Endodermal cell (in vitro differentiated cells): ENCODE results near the gene RFTN1. TPM values are rescaled to one million over a fixed set of nuclear protein-coding genes. Genes with fewer than 3 reads are reported as not detected.
A peak's percentile ranks its signal among the peaks of the same experiment; 100 is the strongest.

ENCODE experiments used
- DNase-seq: peaks from one replicate; pipeline ENCODE4 v3.0.0-alpha.2; 2017
- H3K27ac ChIP-seq: 2 replicates; pipeline ENCODE4 v1.5.1; 2013; ENCODE audit warnings: mild to moderate bottlenecking, low read depth, low read length, moderate library complexity
- H3K27me3 ChIP-seq: 2 replicates; pipeline ENCODE4 v1.6.1; 2013; ENCODE audit warnings: mild to moderate bottlenecking, low read length, moderate library complexity; ENCODE audit not compliant: insufficient read depth, control insufficient read depth, poor library complexity, severe bottlenecking
- H3K36me3 ChIP-seq: 2 replicates; pipeline ENCODE4 v1.7.0; 2013; ENCODE audit warnings: mild to moderate bottlenecking, low read length, moderate library complexity; ENCODE audit not compliant: control insufficient read depth, insufficient read depth
- H3K4me1 ChIP-seq: one replicate; pipeline ENCODE4 v1.7.0; 2013; ENCODE audit warnings: low read length; ENCODE audit not compliant: control insufficient read depth, insufficient read depth
- H3K4me3 ChIP-seq: 2 replicates; pipeline ENCODE4 v1.5.1; 2013; ENCODE audit warnings: mild to moderate bottlenecking, low read length, moderate library complexity
- H3K9ac ChIP-seq: 2 replicates; pipeline ENCODE4 v1.6.1; 2013; ENCODE audit warnings: mild to moderate bottlenecking, low read length, moderate library complexity; ENCODE audit not compliant: poor library complexity, severe bottlenecking; ENCODE audit errors: extremely low read depth
- H3K9me3 ChIP-seq: 2 replicates; pipeline ENCODE4 v1.6.1; 2013; ENCODE audit warnings: mild to moderate bottlenecking, low read length, moderate library complexity; ENCODE audit not compliant: control insufficient read depth
- H3K27ac Mint-ChIP-seq: 2 replicates; pipeline ENCODE4 v1.8.0; 2020; ENCODE audit warnings: mixed read lengths
- H3K27me3 Mint-ChIP-seq: 2 replicates; pipeline ENCODE4 v1.8.0; 2021; ENCODE audit warnings: mild to moderate bottlenecking, mixed read lengths; ENCODE audit not compliant: insufficient read depth
- H3K36me3 Mint-ChIP-seq: 2 replicates; pipeline ENCODE4 v1.8.0; 2020; ENCODE audit warnings: low read depth, mixed read lengths
- H3K4me1 Mint-ChIP-seq: 2 replicates; pipeline ENCODE4 v1.8.0; 2020; ENCODE audit warnings: mixed read lengths
- H3K4me3 Mint-ChIP-seq: 2 replicates; pipeline ENCODE4 v1.8.0; 2020; ENCODE audit warnings: mild to moderate bottlenecking, moderate library complexity, mixed read lengths
- H3K9me3 Mint-ChIP-seq: 2 replicates; pipeline ENCODE4 v1.8.0; 2020; ENCODE audit warnings: mild to moderate bottlenecking, mixed read lengths
- WGBS, 2 experiments: methylation state at CpG; one replicate each; pipeline versions ENCODE4 v1.1.5 to v1.1.7; 2013; ENCODE audit warnings: missing lambda C conversion rate in 2 of 2, mixed read lengths in 1 of 2; ENCODE audit not compliant: insufficient coverage in 1 of 2, insufficient read length in 1 of 2; 5-methylcytosine and 5-hydroxymethylcytosine counted together
- total RNA-seq, 2 donors: library from RNA; stranded (reverse); fragmentation: NEBNext Ultra II Directional in 1 of 2; extraction: Animal tissue kit (Norgen Biotek cat#: 25700) in 1 of 2; gene quantifications; 2 replicates in 1 of 2; 3 replicates in 1 of 2; pipeline ENCODE4 v1.2.1, GENCODE V29; 2021
- TF ChIP-seq, protein P1 (sequence below): fragments of 200-600 bp; sonication (generic); conservative IDR thresholded peaks from 2 replicates; pipeline ENCODE4 v1.5.0; 2021; ENCODE audit warnings: antibody characterized with exemption, mild to moderate bottlenecking

RFTN1 gene
- total RNA-seq, 2 donors from 2014 or later: 0.80 to 1.1 TPM

GRCh38 chr3:16372362-16373292 is 140.9 kb downstream of the RFTN1 start:
- no peaks in the 10 kb centered on the region for H3K36me3 Mint-ChIP-seq
- 91 to 93% methylated on average over 10 to 12 of the region's 12 CpGs for WGBS, 2 experiments
- H3K27me3 Mint-ChIP-seq: peaks cover 7% of the 10 kb centered on the region
- H3K4me1 Mint-ChIP-seq: peaks cover 26% of the 10 kb centered on the region
- H3K27ac Mint-ChIP-seq: no peak overlapping the region
- no peaks in the 10 kb centered on the region for H3K9me3 ChIP-seq
- DNase-seq: no peak
- H3K4me1 ChIP-seq: peaks cover 33% of the 10 kb centered on the region
- no peak overlapping the region for H3K4me3 Mint-ChIP-seq
- H3K4me3 ChIP-seq: no peak overlapping the region
- H3K27ac ChIP-seq: no peak overlapping the region
- H3K27me3 ChIP-seq: no peaks in the 10 kb centered on the region
- no peaks in the 10 kb centered on the region for H3K36me3 ChIP-seq
- peaks cover 6% of the 10 kb centered on the region for H3K9me3 Mint-ChIP-seq
- no peak overlapping the region for H3K9ac ChIP-seq
- TF ChIP-seq, protein P1, sequence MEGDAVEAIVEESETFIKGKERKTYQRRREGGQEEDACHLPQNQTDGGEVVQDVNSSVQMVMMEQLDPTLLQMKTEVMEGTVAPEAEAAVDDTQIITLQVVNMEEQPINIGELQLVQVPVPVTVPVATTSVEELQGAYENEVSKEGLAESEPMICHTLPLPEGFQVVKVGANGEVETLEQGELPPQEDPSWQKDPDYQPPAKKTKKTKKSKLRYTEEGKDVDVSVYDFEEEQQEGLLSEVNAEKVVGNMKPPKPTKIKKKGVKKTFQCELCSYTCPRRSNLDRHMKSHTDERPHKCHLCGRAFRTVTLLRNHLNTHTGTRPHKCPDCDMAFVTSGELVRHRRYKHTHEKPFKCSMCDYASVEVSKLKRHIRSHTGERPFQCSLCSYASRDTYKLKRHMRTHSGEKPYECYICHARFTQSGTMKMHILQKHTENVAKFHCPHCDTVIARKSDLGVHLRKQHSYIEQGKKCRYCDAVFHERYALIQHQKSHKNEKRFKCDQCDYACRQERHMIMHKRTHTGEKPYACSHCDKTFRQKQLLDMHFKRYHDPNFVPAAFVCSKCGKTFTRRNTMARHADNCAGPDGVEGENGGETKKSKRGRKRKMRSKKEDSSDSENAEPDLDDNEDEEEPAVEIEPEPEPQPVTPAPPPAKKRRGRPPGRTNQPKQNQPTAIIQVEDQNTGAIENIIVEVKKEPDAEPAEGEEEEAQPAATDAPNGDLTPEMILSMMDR: no peak

DNA sequence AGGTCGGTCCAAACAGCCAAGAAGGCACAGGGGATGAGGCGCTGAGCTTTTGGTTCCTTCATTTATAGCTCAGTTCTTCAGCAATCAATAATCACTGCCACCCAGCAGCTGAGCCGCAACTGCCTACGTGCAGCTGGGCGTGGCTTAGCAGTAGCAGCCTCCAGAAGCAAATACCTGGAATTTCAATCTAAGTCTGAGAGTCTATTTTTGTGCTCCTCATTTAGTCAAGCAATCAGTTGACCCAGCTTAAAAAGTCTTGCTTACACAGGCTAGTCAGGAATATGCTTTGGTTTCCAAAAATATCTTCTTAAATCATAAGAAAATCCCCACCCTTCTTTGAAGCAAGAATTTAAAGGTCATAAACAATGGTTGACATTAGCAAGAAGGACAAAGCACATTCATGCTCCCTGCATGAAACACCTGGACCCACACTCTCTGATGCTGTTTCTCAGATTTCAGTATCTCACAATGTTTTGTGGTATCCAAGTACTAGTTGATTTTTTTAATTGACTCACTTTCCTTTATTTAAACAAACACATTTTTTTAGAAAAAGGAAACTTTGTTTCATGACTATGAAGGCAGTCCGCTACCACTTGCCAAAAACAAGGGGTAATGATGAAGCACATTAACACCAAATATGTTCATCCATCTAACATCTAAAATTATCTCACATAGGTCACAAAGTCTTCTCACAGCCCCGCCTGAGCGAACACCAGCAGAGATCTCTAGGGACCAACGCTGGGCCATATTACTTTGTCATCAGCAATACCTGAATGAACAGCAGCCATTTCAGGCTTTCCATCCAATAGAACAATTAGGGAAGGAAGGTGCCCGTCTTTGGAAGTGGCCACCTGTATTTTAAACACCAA is 142.4 kb downstream of the RFTN1 start:
- WGBS, 2 experiments: 85 to 91% methylated on average over 8 to 10 of the region's 10 CpGs
- Histone ChIP-seq H3K27me3 (no peaks in the 10 kb centered on the region), H3K9me3 (no peaks in the 10 kb centered on the region), H3K4me1 (peaks cover 20% of the 10 kb centered on the region), H3K27ac (no peak overlapping the region), H3K9ac (no peak overlapping the region), H3K36me3 (no peaks in the 10 kb centered on the region), H3K4me3 (no peak overlapping the region)
- Mint-ChIP-seq H3K9me3 (no peaks in the 10 kb centered on the region), H3K36me3 (no peaks in the 10 kb centered on the region), H3K27ac (no peak overlapping the region), H3K4me1 (peaks cover 24% of the 10 kb centered on the region), H3K27me3 (peaks cover 10% of the 10 kb centered on the region), H3K4me3 (no peak overlapping the region)
- TF ChIP-seq, protein P1: no peak
- no peak for DNase-seq

GRCh38 chr3:16370503-16370871 is 143.0 kb downstream of the RFTN1 start:
- H3K4me3 Mint-ChIP-seq: no peak overlapping the region
- H3K27ac Mint-ChIP-seq: peak overlapping the region; percentile 23
- Histone ChIP-seq H3K9me3 (no peaks in the 10 kb centered on the region), H3K27me3 (no peaks in the 10 kb centered on the region), H3K4me1 (peaks cover 15% of the 10 kb centered on the region), H3K4me3 (no peak overlapping the region), H3K36me3 (no peaks in the 10 kb centered on the region), H3K27ac (no peak overlapping the region), H3K9ac (no peak overlapping the region)
- no peaks in the 10 kb centered on the region for H3K36me3 Mint-ChIP-seq
- WGBS, 2 experiments: 99 to 100% methylated on average over 2 of the region's 2 CpGs
- peaks cover 24% of the 10 kb centered on the region for H3K4me1 Mint-ChIP-seq
- H3K9me3 Mint-ChIP-seq: no peaks in the 10 kb centered on the region
- TF ChIP-seq, protein P1: no peak
- H3K27me3 Mint-ChIP-seq: peaks cover 10% of the 10 kb centered on the region
- DNase-seq: no peak
